T-helper 1 cell treated with Interleukin-12 subunit alpha and Interleukin-12 subunit beta and Interleukin-4 antibody, amounts not matched to agents 30 ng/mL and 1 ng/mL, for 36 hours (primary cell): ENCODE measurements around the gene SIRT2. TPM values are rescaled to one million over a fixed set of nuclear protein-coding genes. Genes with fewer than 3 reads are reported as not detected.
"Not testable (repeated sequence)": the region's sequence is repeated elsewhere in the genome, so short reads cannot be mapped to it uniquely, and the experiment has no call there.

ENCODE experiments used
- intact Hi-C: fragments of 100-400 bp; cut with micrococcal nuclease; formaldehyde crosslinking; loops from one replicate; pipeline ENCODE4 v1.15.1; 2024
- total RNA-seq: library from RNA; stranded (reverse); gene quantifications from 2 replicates; pipeline ENCODE4 v1.2.3, GENCODE V29; 2022

Gene SIRT2
- total RNA-seq, 1 donor from 2014 or later = 56.7 TPM

- intact Hi-C loops = no loop called here
These were observed 798 bp upstream of the SIRT2 start for GRCh38 chr19:38900202-38900629.

GRCh38 chr19:38898788-38899446 lies 501 bp downstream of the SIRT2 start:
- intact Hi-C loops = loop anchor here (1.0 kb wide), 12 partner anchors 12 to 564 kb away; partner anchors contain the start of genes ACTN4, CATSPERG, ECH1 and EIF3K

GRCh38 chr19:38894968-38895367 lies 4.5 kb downstream of the SIRT2 start:
- intact Hi-C loops = no loop called here

DNA sequence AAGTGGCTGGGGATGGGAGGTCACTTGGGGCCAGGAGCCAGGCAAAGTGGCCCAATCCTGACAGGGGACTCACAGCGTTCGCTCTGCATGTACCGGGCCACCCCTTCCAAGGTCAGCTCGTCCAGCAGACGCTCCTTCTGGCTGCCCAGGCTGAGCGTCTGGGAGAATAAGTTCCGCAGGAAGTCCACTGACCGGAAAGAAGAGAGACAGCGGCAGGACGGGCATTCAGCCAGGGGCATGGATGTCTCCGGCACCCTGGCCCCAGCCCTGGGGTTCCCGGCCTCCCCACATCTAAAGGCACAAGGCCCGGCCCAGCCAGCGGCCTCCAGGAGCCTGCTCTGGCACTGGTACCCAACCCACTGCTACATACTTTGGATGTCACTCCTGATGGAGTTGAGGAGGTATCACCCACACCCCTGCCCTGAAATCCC lies 6.1 kb downstream of the SIRT2 start:
- intact Hi-C loops = no loop called here

GRCh38 chr19:38892841-38893240 lies 6.6 kb downstream of the SIRT2 start:
- intact Hi-C loops = no loop called here

DNA sequence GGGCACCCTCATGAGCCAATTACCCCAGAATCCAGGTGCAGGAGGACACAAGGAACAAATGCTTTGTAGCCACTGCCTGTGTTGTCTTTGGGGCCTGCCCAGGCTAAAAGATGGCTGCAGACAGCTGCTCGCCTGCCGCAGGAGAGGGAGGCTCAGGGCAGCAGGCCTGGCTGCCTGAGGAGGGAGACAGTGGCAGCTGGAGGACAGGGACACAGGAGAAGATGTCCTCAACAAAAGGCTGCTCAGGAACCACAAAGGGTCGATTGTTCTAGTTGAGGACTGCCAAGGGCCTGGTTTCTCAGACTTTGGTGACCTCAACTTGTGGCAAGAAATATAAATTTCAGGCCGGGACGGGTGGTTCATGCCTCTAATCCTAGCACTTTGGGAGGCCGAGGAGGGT lies 7.6 kb downstream of the SIRT2 start:
- intact Hi-C loops = no loop called here

DNA sequence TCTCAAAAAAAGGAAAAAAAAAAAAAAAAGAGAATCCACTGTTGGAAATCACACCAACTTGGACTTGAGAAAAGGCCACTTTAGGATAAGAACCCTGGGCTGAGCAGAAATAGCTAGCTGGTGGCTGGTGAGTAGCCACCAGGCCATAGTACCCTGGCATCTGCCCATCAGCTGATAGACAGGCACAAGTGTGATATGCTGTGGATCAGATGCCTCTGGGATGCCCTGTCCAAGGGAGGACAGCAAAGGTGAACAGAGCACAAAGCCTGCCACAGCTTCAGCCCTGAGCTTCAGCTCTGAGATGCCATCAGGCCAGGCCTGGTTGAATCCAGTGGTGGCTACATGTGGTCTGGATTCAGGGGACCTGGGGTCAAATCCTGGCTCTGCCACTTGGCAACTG lies 8.7 kb downstream of the SIRT2 start:
- intact Hi-C loops = no loop called here

GRCh38 chr19:38889803-38890202 lies 9.6 kb downstream of the SIRT2 start:
- intact Hi-C loops = loop anchor here (5.0 kb wide), 1 partner anchor 488 kb away; the partner anchor contains the start of gene FAM98C

DNA sequence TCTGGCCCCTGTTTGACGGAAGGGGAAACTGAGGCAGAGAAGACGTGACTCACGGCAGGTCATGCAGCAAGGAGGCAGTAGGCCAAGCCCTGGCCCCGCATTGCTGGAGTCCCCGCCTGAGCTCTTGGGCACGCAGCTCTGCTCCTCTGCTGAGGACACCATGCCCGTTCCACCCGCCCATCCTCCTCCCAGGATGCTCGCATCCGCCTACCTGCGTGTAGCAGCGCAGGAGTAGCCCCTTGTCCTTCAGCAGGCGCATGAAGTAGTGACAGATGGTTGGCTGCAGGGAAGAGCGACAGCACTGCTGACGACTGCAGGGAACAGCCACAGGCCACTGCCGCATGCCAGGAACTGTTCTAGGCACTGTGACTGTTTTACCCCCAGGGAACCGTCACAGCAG lies 10.5 kb downstream of the SIRT2 start:
- intact Hi-C loops = loop anchor here (5.0 kb wide), 1 partner anchor 487 kb away; the partner anchor contains the start of gene FAM98C

DNA sequence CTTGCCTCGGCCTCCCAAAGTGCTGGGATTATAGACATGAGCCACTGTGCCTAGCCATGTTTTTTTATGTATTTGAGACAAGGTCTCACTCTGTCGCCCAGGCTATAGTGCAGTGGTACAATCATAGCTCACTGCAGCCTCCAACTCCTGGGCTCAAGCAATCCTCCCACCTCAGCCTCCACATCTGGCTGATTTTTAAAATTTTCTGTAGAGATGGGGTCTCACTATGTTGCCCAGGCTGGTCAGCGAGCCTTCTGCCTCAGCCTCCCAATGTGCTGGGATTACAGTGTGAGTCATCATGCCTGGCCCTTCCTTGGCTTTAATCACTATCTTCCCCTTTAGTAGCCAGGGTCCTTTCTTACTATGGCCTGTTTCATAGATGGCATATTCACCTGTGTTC lies 14.7 kb downstream of the SIRT2 start:
- intact Hi-C loops = loop anchor here (5.0 kb wide), 1 partner anchor 482 kb away; the partner anchor contains the start of gene FAM98C

DNA sequence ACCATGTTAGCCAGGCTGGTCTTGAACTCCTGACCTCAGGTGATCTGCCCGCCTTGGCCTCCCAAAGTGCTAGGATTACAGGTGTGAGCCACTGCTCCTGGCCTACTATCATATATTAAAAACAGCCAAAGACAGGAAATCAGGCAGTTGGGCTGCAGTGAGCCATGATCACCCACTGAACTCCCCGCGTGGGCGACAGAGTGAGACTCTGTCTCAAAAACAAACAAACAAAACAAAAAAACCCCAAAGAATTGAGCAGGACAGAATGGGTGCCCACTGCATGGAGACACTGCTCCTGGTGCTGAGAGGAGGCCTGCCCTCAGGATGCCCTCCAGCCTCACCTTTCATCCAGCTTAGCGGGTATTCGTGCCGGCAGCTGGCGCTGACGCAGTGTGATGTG lies 16.1 kb downstream of the SIRT2 start:
- intact Hi-C loops = no loop called here

GRCh38 chr19:38880882-38881609 lies 18.4 kb downstream of the SIRT2 start:
- intact Hi-C loops = no loop called here

DNA sequence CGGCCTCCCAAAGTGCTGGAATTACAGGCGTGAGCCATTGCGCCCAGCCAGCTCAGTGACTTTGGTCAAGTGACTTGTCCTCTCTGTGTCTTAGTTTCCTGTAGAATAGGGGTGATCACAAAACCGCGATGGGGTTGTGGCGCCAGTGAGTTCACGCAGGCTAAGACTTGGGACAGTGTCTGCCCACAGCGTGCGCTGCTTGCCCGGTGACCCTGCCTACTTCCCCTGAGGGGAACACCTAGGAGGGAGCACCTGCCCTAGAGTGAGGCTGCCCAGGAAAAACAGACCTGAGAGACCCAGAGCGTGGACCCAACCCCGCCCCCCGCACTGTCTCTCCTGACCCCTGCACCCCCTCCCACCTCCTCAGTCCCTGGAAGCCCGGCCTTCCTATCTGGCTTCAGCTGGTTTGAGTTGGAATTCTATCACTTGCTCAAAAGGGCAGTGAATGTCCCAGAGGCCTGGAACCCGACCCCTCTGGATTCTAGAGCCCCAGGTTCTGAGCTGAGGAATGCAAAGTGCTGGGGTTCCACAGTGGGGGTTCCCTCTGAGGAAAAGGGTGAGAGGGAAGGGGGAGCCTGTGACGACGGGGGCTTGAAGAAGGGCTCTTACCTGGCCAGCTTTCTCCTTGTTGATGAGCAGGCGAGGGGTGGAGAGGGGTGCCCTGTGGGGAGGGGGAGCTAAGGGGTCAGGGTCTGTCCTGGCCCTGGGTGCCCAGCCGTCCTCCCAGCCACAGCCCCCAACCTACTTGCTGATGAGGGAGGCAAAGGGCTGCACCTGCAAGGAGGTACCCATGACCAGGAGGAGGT lies 19.1 kb downstream of the SIRT2 start:
- intact Hi-C loops = no loop called here

DNA sequence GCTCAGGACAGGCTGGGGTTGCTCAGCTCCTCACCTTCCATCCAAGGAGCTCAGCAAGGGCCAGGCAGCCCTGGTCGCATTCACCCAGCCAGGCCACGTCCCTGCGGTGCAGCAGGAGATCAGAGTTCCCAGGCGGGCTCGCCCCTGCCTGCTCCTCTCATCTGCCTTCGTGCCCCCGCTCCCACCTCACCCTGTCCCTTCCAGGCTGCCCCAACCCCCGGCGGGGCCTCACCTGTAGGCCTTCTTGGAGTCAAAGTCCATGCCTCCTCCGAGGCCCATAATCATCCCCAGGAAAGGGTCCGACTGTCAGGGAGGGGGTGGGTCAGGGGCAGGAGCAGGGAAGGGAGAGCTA lies 20.0 kb downstream of the SIRT2 start:
- intact Hi-C loops = loop anchor here (2.0 to 5.0 kb wide), 2 partner anchors 31 to 1102 kb away; partner anchors contain the start of genes HNRNPL and ZNF573

- intact Hi-C loops = loop anchor here (1.0 to 5.0 kb wide), 5 partner anchors 9 to 1101 kb away; partner anchors contain the start of genes ECH1, HNRNPL and ZNF573
These were observed 20.6 kb downstream of the SIRT2 start for GRCh38 chr19:38878575-38879399.

GRCh38 chr19:38877781-38878574 lies 21.4 kb downstream of the SIRT2 start, which contains the start of gene RINL:
TSS of gene RINL (minus strand) at chr19:38878275. CDS start at chr19:38876742, 1,533 bp downstream.
- intact Hi-C loops = loop anchor here (1.0 to 5.0 kb wide), 5 partner anchors 9 to 1101 kb away; partner anchors contain the start of genes ECH1, HNRNPL and ZNF573

- intact Hi-C loops = loop anchor here (5.0 kb wide), 1 partner anchor 1099 kb away; the partner anchor contains the start of gene ZNF573
These were observed 23.6 kb downstream of the SIRT2 start for GRCh38 chr19:38875656-38876395.

DNA sequence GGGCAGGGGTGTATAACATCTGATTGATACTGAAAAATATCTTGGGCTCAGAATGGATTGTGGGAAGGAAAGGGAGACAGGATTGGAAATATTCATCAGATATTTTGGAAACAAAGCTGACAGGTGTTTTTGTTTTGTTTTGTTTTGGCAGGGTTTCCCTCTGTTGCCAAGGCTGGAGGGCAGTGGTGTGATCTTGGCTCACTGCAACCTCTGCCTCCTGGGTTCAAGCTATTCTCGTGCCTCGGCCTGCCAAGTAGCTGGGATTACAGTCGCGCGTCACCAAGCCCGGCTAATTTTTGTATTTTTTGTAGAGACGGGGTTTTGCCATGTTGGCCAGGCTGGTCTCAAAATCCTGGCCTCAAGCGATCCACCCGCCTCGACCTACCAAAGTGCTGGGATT lies 26.0 kb downstream of the SIRT2 start:
- intact Hi-C loops = not testable (repeated sequence)

GRCh38 chr19:38870612-38871011 lies 28.8 kb downstream of the SIRT2 start:
- intact Hi-C loops = no loop called here
